Stimulated activated CD4-positive, alpha-beta T cell treated with anti-CD3 and anti-CD28 coated beads, Interleukin-1b, Interleukin-23, amount 100 ng/mL, for 1 hour (primary cell): ENCODE measurements around the gene EXOC6B.

Experiments used
- DNase-seq, 2 donors: peaks; one replicate each; pipeline ENCODE4 v3.0.0-alpha.2; 2020; ENCODE audit warnings: low read depth in 2 of 2

Gene EXOC6B

DNA sequence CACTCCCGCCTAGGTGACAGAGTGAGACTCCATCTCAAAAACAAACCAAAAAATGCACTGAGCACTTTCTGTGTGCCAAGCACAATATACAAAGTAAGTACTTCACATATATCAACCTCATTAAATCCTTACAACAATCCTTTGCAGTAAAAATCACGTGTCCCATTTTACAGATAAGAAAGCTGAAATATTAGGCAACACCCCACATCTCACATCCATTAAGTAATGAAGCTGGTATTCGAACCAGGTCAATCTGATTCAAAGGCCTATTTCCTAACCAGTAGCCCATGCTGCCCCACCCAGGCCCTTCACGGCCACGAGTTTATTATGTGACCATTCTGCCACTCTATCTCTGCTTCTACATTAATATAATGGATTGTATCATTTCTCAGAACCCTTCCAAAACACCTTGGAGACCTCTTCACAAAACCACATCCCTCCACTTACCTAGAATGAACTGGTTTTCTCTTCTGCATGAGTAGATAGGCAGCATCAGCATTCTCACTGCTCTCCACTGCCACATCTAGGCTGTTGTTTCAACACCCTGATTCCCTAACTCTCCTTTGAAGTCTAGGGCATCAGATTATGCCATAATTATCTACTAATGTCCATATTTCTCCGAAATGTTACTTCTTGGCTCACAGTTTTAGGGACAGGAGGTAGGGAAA, 3.1 kb upstream of the EXOC6B start:
- no peak for DNase-seq

DNA sequence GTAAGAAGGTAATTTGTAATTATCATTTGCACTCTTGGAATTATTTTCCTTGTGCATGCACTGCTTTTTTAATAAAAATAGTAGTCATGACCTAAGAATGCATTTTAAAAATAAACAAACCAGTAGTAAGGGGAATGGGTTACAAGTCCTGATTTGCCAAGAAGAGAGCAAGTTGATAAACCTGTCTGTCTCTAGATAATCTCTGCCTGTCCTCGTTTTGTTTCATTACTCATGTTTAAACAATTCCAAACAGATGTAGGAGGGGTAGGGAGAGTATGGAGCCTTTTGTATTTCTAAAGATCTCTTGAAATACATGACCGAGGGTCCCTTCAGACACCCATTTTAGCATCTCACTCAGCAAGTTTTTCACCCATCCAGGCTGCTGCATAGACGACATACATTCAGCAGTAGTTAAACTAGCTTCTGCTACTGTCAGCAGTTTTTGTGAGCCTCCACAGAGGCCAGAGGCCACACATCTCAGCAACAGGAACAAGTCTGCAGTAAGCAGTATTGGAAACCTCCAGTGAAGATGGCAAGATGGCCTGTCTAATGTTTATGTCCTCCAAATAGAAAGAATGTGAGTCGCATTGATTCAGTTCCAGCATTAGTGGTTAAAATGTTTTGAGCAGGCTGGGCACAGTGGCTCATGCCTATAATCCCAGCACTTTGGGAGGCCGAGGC, 2.3 kb upstream of the EXOC6B start:
- no peak for DNase-seq

DNA sequence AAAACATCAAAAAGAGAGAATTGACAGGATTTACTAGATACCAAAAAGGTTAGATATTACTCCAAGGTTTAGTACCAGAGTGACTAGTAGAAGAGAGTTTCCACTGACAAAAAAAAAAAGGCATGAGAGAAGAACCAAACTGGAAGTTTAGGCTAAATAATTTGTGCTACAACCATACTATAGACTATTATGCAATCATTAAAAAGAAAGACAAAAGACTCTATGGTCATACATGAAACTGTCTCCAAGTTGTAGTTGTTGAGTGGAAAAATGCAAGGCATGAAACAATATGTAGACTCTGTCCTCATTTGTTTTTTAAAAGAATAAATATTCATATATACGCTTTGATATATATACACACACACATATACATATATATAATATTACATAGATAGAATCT, 1.7 kb upstream of the EXOC6B start:
- DNase-seq = no peak

DNA sequence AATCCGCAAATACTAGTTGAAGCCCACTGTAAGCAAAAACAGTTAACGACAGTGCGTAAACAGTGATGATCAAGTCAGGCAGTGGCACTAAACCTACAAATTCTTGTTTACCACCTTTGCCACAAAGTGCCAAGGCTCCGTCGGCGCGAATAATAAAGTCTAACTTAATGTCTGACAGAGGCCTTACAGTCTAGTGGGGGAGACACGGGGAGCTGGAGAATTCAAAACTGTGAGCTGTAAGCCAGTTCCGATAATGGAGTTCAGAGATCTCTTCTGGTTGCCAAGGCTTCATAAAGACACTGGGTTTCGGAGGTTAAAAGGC, 284 bp upstream of the EXOC6B start:
- no peak for DNase-seq

DNA sequence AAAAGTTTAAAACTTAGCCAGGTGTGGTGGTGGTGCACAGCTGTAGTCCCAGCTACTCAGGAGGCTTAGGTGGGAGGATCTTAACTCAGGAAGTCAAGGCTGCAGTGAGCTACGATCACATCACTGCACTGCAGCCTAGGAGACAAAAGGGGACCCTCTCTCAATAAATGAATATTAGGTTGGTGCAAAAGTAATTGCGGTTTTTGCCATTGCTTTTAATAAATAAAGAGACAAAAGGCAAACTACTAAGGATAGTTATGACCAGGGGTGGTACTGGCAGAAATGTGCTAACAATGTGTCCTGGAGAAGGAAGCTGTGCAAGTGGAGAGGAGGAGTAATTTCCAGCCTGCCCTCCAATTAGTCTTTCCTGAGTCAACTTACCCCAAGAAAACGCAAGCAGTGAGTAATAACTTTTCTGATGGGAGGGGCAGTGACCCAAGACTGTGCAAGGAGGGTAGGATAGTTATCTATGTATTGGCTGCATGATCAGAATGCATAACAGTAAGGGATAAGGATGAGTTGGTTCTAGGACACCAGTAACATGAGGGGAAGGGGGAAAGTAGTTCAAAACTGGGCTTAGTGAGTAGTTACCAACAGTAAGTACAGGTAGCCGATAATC, 1.5 kb downstream of the EXOC6B start:
- DNase-seq = no peak

DNA sequence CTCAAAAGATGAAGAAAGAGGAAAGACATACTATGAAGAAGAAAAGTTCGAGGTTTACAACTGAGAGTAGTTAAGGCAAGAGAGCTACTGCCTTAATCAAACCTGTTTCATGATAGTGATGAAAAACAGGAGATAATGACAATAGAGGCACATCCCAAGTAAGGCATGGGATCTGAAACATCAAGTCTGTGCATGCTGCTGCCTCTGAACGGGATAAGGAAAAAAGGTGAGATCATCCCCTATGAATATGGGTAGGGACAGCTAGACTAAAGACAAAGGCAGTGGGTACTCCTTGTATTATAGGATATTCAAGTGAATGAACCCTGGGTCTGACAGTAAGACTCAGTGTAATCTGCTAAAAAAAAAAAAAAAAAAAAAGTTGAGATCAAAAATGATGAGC, 3.0 kb downstream of the EXOC6B start:
- no peak for DNase-seq

DNA sequence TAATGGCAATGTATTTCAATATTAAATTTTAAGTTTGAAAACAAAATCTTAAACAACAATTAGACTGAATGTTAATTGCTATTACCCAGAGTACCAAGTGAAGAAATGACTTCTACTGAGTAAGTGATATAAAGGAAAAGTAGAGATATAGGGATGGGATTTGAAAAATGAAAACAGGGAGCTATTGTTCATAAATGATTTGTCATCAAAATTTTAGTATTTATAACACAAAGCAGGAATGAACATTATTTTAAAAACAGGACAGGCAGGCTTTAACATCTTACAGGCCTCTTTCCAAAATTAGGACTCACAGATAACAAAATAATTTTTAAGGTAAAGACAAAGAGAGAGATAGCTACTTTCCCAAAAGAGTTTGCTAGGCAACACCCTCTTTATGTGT, 3.9 kb downstream of the EXOC6B start:
- DNase-seq = no peak

DNA sequence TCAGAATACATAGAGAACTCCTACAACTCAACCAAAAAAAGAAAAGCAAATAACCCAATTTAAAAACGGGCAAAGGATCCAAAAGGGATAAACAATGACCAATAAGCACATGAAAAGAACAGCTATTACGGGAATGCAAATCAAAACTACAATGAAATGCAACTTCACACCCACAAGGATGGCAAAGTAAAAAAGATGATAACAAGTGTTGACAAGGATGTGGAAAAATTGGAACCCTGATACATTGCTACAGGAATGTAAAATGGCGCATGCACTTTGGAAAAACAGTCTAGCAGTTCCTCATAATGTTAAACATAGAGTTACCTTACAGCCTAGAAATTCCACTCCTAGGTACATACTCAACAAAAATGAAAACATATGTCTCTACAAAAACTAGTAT, 4.7 kb downstream of the EXOC6B start:
- DNase-seq = no peak

DNA sequence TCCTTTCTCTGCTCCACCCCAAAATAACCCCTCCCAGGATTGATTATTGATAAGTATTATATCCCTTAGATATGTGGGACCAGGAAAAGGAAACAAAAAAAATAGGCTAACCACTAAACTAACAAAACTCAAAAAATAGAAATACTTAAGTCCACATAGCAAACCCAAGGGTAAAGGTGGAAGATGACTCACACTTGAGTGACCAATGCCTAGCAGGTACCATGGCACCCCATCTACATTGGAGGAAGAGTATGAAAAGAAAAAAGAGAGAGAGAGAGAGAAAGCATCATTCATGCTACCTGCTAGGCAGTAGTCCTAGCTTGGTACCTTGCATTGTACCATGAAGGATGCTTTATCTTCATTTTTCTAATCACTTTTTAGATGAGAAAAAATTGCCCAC, 6.3 kb downstream of the EXOC6B start:
- no peak for DNase-seq

DNA sequence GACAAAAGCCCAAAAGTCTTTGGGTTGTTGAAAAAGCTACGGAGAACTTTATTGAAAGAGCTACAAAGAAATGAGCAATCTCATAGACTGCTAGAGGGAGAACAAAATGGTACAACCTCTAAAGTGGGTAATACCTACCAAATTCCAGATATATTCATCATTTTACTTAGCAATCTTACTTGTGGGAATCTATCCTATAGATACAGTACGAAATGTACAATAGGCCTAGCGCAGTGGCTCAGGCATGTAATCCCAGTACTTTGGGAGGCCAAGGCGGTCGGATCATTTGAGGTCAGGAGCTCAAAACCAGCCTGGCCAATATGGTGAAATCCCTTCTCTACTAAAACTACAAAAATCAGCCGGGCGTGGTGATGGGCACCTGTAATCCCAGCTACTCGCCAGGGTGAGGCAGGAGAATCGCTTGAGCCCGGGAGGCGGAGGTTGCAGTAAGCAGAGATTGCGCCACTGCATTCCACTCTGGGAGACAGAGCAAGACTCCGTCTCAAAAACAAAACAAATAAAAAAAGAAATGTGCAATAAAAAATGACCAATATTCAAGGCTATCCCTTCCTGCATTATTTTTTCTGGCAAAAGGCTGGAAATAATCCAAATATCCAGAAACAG, 10.1 kb downstream of the EXOC6B start:
- no peak for DNase-seq

DNA sequence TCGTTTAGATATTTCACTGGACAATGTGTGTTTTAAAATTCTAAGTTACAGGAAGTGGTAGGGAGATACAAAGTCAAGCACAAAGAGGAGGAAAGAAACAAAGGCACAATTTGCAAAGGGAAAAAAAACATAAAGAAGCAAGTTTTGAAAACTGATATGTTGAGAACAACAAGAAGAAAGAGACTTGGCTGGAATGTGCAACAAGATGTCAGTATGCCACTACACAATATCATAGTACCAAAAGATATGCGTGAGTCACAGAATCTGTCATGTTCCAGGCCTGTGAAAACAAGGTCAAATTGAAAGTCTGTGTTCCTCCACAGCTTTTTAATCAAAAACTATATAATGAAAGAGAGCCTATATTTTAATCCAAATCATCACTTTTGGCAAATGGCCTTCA, 12.0 kb downstream of the EXOC6B start:
- DNase-seq = no peak

DNA sequence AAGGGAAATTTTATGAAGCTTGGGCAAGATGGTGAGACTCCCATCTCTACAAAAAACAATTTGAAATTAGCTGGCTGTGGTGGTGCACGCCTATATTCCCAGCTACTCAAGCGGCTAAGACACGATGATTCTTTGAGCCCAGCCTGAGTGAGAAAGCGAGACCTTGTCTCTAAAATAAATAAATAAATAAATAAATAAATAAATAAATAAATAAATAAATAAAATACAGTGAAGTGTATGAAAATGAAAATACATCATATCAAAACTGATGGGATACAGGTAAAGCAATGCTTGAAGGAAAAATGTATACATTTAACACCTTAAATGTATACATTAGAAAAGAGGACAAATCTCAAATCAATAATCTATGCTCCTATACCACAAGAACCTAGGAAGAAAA, 15.7 kb downstream of the EXOC6B start:
- DNase-seq = no peak

DNA sequence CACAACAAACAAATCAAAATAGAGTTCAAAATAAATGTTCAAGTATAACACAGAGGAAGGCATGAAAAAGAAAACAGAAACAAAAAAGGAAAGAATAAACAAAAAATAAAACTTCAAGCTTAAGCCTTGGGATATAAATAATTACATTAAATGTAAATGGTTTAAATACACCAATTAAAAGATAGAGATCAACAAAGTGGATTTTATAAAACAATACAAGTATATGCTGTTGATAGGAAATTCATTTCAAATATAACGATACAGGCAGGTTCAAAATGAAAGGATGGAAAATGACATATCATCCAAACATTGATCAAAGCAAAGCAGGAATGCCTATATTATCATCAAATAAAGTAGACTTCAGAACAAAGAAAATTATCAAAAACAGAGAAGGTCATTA, 16.7 kb downstream of the EXOC6B start:
- DNase-seq = no peak

DNA sequence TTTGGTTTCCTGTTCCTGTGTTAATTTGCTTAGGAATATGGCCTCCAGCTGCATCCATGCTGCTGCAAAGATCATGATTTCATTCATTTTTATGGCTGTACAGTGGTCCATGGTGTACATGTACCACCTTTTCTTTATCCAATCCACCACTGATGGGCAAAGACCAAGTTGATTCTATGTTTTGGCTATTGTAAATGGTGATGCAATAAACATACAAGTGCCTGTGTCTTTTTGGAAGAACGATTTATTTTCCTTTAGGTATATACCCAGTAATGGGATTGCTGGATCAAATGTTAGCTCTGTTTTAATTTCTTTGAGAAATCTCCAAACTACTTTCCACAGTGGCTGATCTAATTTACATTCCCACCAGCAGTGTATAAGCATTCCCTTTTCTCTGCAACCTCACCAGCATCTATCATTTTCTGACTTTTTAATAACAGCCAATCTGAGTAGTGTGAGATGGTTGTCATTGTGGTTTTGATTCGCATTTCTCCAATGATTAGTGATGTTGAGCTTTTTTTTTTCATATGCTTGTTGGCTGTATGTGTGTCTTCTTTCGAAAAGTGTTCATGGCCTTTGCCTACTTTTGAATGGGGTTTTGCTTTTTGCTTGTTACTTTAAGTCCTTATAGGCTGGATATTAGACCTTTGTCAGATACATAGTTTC, 19.4 kb downstream of the EXOC6B start:
- DNase-seq = no peak

DNA sequence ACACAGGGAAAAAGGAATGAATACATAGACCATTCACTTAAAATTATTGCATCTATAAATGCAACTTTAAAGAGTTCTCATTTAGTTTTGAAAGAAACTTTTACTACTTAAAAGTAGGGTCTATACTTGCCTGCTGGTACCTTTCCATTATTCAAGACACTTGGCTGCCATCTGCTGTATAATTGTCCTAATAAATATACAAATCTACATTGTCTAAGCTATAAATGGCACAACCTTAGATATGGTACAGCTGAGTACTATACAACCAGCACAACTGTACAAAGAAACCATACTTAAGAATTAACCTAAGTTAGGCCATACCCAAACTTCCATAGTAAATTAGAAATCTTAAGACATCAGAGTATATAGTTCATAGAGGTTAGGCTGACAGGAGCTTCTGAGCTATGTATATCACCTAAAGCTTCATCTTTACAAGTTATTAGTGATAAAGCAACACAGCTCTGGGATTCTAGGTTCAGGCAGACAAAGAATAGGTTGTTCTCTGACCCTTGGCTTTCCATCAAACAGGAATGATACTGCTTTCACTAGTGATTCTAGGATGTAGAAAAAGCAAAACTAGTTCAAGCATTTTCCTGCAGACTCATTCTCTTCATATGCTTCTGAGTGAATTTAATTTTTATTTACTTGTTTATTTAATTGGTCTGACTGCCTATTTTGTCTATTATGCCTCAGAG, 22.1 kb downstream of the EXOC6B start:
- no peak for DNase-seq

DNA sequence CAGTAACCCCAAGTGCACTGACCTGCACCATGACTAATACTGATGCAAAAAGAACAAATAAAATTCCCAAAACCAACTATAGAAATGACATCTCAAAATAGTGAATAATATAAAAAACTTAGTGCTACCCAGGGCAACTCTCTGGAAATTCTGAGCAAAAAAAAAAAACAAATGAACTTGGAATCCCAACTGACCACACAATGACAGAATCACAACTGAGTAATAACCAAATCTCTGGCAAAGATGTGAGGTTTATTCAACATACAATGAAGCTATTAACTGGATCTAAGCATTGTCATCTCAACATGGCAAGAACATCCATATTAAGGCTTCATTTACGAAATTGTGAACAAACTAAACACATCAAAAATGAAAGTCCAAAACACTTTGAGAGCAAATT, 22.7 kb downstream of the EXOC6B start:
- no peak for DNase-seq

DNA sequence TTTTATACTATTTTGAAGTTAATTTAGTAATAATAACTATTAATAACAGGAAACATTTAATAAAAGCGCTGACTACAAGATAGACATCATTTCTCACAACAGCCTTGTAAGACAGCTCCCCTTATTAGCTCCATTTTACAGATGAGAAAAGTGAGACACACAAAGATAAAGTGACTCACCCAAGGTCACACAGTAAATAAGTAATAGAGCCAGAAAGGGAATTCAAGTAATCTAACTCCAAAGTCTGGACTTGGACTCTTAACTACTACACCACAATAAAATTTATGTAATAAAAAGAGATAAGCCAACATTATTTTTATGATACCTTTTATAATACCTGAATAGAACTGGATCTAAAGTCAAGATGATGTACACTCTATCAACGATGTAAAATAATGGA, 25.3 kb downstream of the EXOC6B start:
- no peak for DNase-seq

DNA sequence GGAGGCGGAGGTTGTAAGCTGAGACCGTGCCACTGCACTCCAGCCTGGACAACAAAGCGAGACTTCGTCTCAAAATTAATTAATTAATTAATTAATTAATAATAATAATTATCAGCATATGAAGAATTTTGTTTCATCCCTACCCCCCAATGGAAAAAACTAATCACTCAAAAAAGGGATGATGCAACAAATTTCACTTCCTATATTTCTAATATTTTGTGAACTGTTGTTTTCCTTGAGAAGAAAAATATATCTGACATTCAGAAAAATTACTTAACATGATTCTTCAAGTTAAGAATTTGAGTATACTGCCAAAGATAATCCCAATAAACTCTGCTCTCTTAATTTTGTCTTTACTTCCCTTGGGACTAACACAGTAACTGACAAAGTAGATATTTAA, 28.1 kb downstream of the EXOC6B start:
- no peak for DNase-seq

DNA sequence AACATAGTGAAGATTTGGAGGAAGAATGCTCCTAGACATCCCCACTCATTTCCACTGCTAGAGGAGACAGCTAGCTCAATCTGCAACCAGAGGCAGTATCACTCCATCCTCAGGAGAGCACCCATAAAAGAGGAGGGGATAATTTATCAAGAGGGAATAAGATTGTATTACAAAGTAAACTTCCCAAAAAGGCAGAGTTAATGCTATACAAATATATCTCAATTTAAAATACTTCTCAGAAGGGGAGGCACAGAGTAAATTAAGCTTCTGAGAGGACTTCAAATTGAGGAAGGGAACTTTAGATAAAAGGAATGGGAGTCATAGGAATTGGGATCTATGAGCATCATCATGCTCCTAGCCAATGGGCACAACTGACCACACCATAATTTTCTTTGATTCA, 29.1 kb downstream of the EXOC6B start:
- no peak for DNase-seq

DNA sequence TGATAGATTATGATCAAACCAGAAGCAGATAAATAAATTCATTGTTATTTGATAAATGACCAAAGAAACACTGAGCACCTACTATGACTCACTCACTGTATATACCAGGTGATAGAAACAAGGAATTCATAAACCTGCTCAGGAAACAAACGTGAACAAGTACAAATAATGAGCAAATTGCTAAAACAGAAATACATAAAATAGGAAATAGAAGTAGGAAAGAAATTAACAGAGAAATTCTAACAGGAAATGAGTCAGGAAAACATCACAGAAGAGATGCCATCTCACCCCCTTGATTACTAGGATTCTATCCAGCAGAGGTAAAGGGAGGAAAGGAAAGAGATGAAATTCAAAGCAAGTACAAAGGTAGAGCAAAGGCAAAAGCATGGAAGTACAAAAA, 31.3 kb downstream of the EXOC6B start:
- DNase-seq = no peak

DNA sequence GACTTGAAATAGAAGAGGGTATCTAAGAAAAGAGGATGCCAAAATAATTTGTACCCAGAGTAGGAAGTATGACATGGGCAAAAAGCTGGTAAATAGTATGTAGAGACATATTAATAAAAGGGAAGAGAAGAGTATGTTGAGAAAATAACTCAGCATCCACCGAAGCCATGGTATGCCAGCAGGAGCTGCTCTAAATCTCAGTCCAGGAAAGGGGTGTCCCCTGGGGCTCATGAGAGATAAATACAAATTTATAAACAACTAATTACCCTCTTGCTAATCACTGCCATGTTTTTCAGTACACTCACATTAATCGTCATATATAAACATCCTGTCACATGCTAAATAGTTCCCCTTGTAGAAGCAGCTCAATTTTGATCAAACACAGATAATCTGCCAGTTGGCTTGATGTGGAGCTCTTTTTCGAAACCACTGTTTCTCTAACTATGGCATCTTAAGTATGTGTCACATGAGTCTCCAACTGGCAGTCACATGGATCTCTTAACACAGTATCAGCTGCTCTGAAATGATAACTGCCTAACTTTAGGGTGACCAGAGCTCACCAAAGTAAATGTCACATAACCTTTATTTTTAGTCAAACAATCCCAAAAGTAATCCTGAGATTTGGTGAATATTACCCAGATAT, 31.9 kb downstream of the EXOC6B start:
- DNase-seq = no peak

DNA sequence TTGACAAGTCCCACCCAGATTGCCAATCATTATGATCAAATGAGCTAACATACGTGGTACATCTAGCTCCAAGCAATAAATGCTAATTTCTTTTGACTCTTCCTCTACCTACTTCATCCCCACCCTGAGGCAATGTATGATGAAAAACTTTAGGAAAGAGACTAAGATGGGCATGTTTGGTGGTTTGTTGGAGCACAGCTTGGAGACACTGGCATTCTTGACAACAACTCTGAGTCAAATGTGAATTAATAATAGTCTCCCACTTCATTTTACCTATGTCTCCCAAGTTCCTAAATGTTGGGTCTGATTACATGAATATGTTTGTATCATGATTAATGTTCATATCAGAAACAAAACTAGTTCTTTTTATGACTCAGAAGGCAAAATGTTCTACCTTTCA, 36.6 kb downstream of the EXOC6B start:
- DNase-seq = no peak
